MCF 10A (cell line): ENCODE data around the gene SERPINB6. TPM values are rescaled to one million over a fixed set of nuclear protein-coding genes. Genes with fewer than 3 reads are reported as not detected.
"Not testable (repeated sequence)": the region's sequence is repeated elsewhere in the genome, so short reads cannot be mapped to it uniquely, and the experiment has no call there.

Source experiments
- BruUV-seq: library from RNA; stranded (reverse); fragments of 400-500 nt; replicated peaks from 2 replicates; lab custom pipeline; 2021; lab: Mats Ljungman, UMichigan
- CTCF ChIA-PET: fragments of 300-600 bp; sonication (Branson Sonifier 250); formaldehyde crosslinking; extraction: SDS; loops from one replicate; lab custom pipeline; 2021; ENCODE audit warnings: antibody characterized with exemption, inconsistent platforms; lab: Yijun Ruan, JAX
- POLR2A ChIA-PET: fragments of 300-600, 350-650 bp; sonication (Branson Sonifier 250); formaldehyde crosslinking; extraction: SDS; loops from one replicate; lab custom pipeline; 2020; ENCODE audit warnings: antibody characterized with exemption, inconsistent platforms; lab: Yijun Ruan, JAX
- DNase-seq: peaks from one replicate; pipeline ENCODE4 v3.0.0-alpha.2; 2018; ENCODE audit not compliant: unreplicated experiment
- H3K27ac Mint-ChIP-seq: one replicate; pipeline ENCODE4 v1.8.0; 2022; ENCODE audit warnings: mild to moderate bottlenecking, low read depth, mixed read lengths; ENCODE audit not compliant: unreplicated experiment
- H3K27me3 Mint-ChIP-seq: one replicate; pipeline ENCODE4 v1.8.0; 2022; ENCODE audit warnings: mixed read lengths; ENCODE audit not compliant: insufficient read depth, unreplicated experiment
- H3K36me3 Mint-ChIP-seq: one replicate; pipeline ENCODE4 v1.8.0; 2022; ENCODE audit warnings: mild to moderate bottlenecking, moderate library complexity, mixed read lengths; ENCODE audit not compliant: insufficient read depth, unreplicated experiment
- H3K4me1 Mint-ChIP-seq: one replicate; pipeline ENCODE4 v1.8.0; 2022; ENCODE audit warnings: mixed read lengths; ENCODE audit not compliant: insufficient read depth, unreplicated experiment
- H3K4me3 Mint-ChIP-seq: one replicate; pipeline ENCODE4 v1.8.0; 2022; ENCODE audit warnings: mild to moderate bottlenecking, moderate library complexity, mixed read lengths; ENCODE audit not compliant: unreplicated experiment
- H3K9me3 Mint-ChIP-seq: one replicate; pipeline ENCODE4 v1.8.0; 2022; ENCODE audit warnings: mixed read lengths; ENCODE audit not compliant: unreplicated experiment
- intact Hi-C: fragments of 100-400 bp; cut with micrococcal nuclease; formaldehyde crosslinking; loops from 2 replicates; pipeline ENCODE4 v1.14.1; 2022
- total RNA-seq: library from RNA; stranded (reverse); gene quantifications from 2 replicates; pipeline ENCODE4 v1.2.3, GENCODE V29; 2022
- TF ChIP-seq, protein P1 (sequence below): fragments of 200-600 bp; IDR thresholded peaks from one replicate; pipeline ENCODE4 v1.8.0; 2022; ENCODE audit warnings: antibody characterized with exemption, mild to moderate bottlenecking; ENCODE audit not compliant: unreplicated experiment

SERPINB6 gene
- total RNA-seq, 1 experiment from 2014 or later = 75.6 TPM

DNA sequence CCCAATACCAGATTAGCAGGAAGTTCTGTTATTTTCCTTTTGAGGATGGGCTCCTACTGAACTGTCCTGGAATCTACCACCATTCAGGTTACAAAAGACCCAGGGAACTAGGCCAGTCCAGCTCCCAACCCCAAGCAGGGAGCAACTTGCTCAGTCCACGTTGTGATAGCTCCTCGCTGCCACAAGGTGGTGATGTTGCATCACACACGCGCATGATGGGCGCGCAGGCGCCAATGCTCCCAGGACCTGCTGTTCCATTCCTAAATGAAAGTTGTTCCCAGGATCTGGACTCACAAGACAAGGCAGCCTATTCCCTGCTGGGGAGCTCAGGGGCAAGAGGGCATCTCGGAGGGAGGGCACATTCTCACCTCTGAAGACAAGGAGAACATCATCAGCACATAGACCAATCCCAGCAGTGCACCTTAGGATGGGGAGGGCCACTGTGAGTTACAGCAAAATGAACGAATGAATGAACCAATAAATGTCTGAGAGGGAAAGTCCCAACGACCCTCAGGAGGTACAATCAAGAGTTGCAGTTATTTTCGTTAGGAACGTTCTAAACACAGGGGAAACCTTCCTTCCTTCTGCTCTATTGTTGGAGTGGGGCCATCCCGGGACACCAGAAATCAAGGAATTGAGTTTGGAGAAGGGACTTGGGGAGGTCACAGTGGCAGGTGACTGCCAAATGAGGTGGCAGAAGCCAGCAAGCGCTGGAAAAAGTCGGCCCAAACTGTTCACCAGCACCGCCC, 27.1 kb upstream of the SERPINB6 start:
- ChIA-PET CTCF (interaction anchor here (0.6 to 2.5 kb wide), 5 partner anchors 12 to 466 kb away, joined by 3 to 24 read pairs (median 4); no protein-coding TSS in a partner anchor), POLR2A (interaction anchor here (0.8 to 4.7 kb wide), 10 partner anchors 8 to 260 kb away, joined by 3 to 78 read pairs (median 4); no protein-coding TSS in a partner anchor)
- not testable (repeated sequence) for BruUV-seq, H3K27me3 Mint-ChIP-seq, H3K9me3 Mint-ChIP-seq, H3K36me3 Mint-ChIP-seq
- H3K27ac Mint-ChIP-seq = peak overlapping the region; percentile 37
- intact Hi-C loops = loop anchor here (2.0 kb wide), 4 partner anchors 26 to 254 kb away; partner anchors contain the start of gene BPHL
- DNase-seq = peak; percentile 30
- peaks cover 12% of the 10 kb centered on the region for H3K4me1 Mint-ChIP-seq
- peak overlapping the region; percentile 80 for H3K4me3 Mint-ChIP-seq
- TF ChIP-seq, protein P1, sequence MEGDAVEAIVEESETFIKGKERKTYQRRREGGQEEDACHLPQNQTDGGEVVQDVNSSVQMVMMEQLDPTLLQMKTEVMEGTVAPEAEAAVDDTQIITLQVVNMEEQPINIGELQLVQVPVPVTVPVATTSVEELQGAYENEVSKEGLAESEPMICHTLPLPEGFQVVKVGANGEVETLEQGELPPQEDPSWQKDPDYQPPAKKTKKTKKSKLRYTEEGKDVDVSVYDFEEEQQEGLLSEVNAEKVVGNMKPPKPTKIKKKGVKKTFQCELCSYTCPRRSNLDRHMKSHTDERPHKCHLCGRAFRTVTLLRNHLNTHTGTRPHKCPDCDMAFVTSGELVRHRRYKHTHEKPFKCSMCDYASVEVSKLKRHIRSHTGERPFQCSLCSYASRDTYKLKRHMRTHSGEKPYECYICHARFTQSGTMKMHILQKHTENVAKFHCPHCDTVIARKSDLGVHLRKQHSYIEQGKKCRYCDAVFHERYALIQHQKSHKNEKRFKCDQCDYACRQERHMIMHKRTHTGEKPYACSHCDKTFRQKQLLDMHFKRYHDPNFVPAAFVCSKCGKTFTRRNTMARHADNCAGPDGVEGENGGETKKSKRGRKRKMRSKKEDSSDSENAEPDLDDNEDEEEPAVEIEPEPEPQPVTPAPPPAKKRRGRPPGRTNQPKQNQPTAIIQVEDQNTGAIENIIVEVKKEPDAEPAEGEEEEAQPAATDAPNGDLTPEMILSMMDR = peak; percentile 53

DNA sequence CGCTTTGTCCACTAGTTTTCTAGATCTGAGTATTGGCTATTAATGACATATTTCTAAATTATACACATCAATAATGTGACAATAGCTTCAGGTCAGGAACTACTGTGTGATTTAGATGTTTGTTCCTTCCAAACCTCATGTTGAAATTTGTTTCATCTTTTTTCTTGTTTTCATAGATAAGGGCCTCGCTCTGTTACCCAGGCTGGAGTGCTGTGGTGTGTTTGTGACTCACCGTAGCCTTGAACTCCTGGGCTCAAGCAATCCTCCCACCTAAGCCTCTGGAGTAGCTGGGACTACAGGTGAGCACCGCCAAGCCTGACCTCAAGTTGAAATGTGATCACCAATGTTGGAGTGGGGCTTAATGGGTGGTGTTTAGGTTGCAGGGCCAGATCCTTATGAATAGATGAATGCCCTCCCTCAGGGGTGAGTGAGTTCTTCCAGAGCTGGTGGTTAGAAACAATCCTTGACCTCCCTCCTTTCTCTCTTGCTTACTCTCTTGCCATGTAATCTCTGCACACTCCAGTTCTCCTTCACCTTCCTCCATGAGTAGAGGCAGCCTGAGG, 22.5 kb upstream of the SERPINB6 start:
- Mint-ChIP-seq H3K27ac (no peak overlapping the region), H3K36me3 (no peaks in the 10 kb centered on the region), H3K4me3 (no peak overlapping the region), H3K4me1 (peaks cover 13% of the 10 kb centered on the region), H3K9me3 (no peaks in the 10 kb centered on the region), H3K27me3 (no peaks in the 10 kb centered on the region)
- TF ChIP-seq, protein P1 = no peak
- no TSS peak for BruUV-seq
- ChIA-PET POLR2A (no interaction called here), CTCF (no interaction called here)
- intact Hi-C loops = no loop called here
- no peak for DNase-seq

DNA sequence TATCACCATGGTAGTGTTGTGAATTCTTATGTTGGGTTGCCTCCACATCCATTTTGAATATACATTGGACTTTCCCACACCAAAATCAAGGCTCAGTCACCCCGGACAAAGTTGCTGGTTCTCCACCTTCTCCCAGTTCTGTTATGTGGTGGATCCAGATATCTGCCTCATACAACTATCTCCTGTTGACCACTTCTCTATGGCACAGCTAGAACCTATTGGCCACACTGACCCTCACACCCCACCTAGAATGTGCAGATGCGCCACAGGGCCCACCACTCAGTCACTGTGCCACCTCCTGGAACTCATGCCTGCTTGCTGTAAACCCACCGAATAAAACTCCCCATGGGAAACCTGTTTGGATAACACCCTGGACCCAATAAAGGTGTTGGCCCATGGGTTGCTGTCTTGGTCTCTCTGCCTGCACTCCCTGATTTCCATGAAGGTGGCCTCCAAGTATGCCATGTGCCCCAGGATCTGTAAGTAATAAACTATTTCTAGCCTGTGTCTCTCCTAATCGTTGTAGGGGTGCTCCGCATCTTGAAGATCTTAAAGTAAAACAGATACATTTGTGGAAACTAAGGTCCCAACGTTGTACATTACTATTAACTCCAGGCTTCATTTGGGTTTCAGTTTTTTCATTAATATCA, 21.1 kb upstream of the SERPINB6 start:
- Mint-ChIP-seq H3K36me3 (no peaks in the 10 kb centered on the region), H3K4me1 (peaks cover 16% of the 10 kb centered on the region), H3K27ac (no peak overlapping the region), H3K27me3 (no peaks in the 10 kb centered on the region), H3K4me3 (no peak overlapping the region), H3K9me3 (no peaks in the 10 kb centered on the region)
- TF ChIP-seq, protein P1 = no peak
- POLR2A ChIA-PET = interaction anchor here (2.2 to 5.1 kb wide), 2 partner anchors 75 to 1026 kb away, joined by 6 to 39 read pairs; partner anchors contain the start of gene RIPK1
- CTCF ChIA-PET = no interaction called here
- BruUV-seq = no TSS peak
- no peak for DNase-seq
- intact Hi-C loops = no loop called here
